Activated B cell treated with CpG ODN at 0.5 μM for 24 hours (primary cell): ENCODE results near the gene STARD3NL. TPM values are rescaled to one million over a fixed set of nuclear protein-coding genes. Genes with fewer than 3 reads are reported as not detected.

Source experiments
- ATAC-seq: fragments of 200-7000 bp; cut with Tn5 transposase; one replicate; pipeline ENCODE4 v1.10.0; 2021; ENCODE audit warnings: low read depth, mild to moderate bottlenecking, moderate library complexity
- CTCF ChIA-PET: fragments of 350-600 bp; sonication (Branson Sonifier 250); formaldehyde crosslinking; loops from one replicate; lab custom pipeline; 2021; ENCODE audit warnings: antibody characterized with exemption; lab: Charles Lee
- POLR2A ChIA-PET: fragments of 350-600 bp; sonication (Branson Sonifier 250); formaldehyde crosslinking; loops from one replicate; lab custom pipeline; 2021; ENCODE audit warnings: antibody characterized with exemption; lab: Charles Lee
- DNase-seq: peaks from one replicate; pipeline ENCODE4 v3.0.0; 2022
- H3K27ac Mint-ChIP-seq: one replicate; pipeline ENCODE4 v1.8.0; 2020; ENCODE audit warnings: mixed read lengths
- H3K27me3 Mint-ChIP-seq: one replicate; pipeline ENCODE4 v1.8.0; 2021; ENCODE audit warnings: mixed read lengths
- H3K36me3 Mint-ChIP-seq: one replicate; pipeline ENCODE4 v1.8.0; 2021; ENCODE audit warnings: low read depth, mixed read lengths
- H3K4me1 Mint-ChIP-seq: one replicate; pipeline ENCODE4 v1.8.0; 2021; ENCODE audit warnings: mixed read lengths
- H3K4me3 Mint-ChIP-seq: one replicate; pipeline ENCODE4 v1.8.0; 2020; ENCODE audit warnings: mild to moderate bottlenecking, mixed read lengths
- H3K9me3 Mint-ChIP-seq: one replicate; pipeline ENCODE4 v1.8.0; 2020; ENCODE audit warnings: mixed read lengths
- intact Hi-C: fragments of 100-400 bp; cut with micrococcal nuclease; formaldehyde crosslinking; loops from one replicate; pipeline ENCODE4 v1.15.1; 2024
- total RNA-seq: library from RNA; stranded (reverse); gene quantifications from 2 replicates; pipeline ENCODE4 v1.2.3, GENCODE V29; 2022
- TF ChIP-seq, protein P1 (sequence below): fragments of 200-600 bp; IDR thresholded peaks from one replicate; pipeline ENCODE4 v1.8.0; 2022; ENCODE audit warnings: antibody characterized with exemption, mild to moderate bottlenecking

The STARD3NL gene
- total RNA-seq, 1 donor from 2014 or later: 16.2 TPM

- Mint-ChIP-seq H3K27ac (no peak overlapping the region), H3K9me3 (no peaks in the 10 kb centered on the region), H3K36me3 (peaks cover 49% of the 10 kb centered on the region), H3K4me3 (no peak overlapping the region), H3K27me3 (no peaks in the 10 kb centered on the region), H3K4me1 (no peaks in the 10 kb centered on the region)
- ChIA-PET CTCF (no interaction called here), POLR2A (no interaction called here)
- intact Hi-C loops: no loop called here
- ATAC-seq: no peak
- DNase-seq: no peak
- TF ChIP-seq, protein P1, sequence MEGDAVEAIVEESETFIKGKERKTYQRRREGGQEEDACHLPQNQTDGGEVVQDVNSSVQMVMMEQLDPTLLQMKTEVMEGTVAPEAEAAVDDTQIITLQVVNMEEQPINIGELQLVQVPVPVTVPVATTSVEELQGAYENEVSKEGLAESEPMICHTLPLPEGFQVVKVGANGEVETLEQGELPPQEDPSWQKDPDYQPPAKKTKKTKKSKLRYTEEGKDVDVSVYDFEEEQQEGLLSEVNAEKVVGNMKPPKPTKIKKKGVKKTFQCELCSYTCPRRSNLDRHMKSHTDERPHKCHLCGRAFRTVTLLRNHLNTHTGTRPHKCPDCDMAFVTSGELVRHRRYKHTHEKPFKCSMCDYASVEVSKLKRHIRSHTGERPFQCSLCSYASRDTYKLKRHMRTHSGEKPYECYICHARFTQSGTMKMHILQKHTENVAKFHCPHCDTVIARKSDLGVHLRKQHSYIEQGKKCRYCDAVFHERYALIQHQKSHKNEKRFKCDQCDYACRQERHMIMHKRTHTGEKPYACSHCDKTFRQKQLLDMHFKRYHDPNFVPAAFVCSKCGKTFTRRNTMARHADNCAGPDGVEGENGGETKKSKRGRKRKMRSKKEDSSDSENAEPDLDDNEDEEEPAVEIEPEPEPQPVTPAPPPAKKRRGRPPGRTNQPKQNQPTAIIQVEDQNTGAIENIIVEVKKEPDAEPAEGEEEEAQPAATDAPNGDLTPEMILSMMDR: no peak
These were observed 29.8 kb downstream of the STARD3NL start for GRCh38 chr7:38207843-38208242.

DNA sequence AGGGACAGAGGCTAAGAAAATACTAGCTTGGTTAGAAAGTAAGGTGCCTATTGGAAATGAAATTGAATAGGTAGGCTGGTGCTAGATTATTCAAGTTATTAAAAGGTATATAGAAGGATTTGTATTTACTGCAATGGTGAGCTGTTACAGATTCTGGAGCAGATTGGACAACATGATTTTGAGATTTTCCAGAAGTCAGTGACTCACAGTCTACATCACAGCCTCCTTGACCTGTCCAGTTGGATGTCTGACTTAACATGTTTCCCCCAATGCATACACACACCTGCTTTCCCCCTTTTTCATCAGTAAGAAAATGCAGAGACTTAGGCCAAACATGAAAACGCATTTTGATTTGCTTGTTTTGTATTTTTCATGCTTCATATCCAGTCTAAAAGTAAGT, 33.4 kb downstream of the STARD3NL start:
- intact Hi-C loops: loop anchor here (10.0 kb wide), 1 partner anchor 123 kb away; no protein-coding TSS in a partner anchor
- Mint-ChIP-seq H3K27me3 (no peaks in the 10 kb centered on the region), H3K36me3 (peaks cover 51% of the 10 kb centered on the region), H3K4me1 (peaks cover 7% of the 10 kb centered on the region), H3K27ac (no peak overlapping the region), H3K9me3 (no peaks in the 10 kb centered on the region), H3K4me3 (no peak overlapping the region)
- ChIA-PET CTCF (interaction anchor here (0.7 to 1.3 kb wide), 2 partner anchors 11 to 159 kb away, joined by 3 to 4 read pairs; no protein-coding TSS in a partner anchor), POLR2A (no interaction called here)
- DNase-seq (no peak), ATAC-seq (no peak)
- TF ChIP-seq, protein P1: no peak

- Mint-ChIP-seq H3K27ac (no peak overlapping the region), H3K36me3 (peaks cover 52% of the 10 kb centered on the region)
These were observed 33.9 kb downstream of the STARD3NL start for GRCh38 chr7:38211940-38212339.

GRCh38 chr7:38215115-38215514, 37.1 kb downstream of the STARD3NL start:
- H3K36me3 Mint-ChIP-seq: peaks cover 59% of the 10 kb centered on the region
- intact Hi-C loops: loop anchor here (1.0 to 10.0 kb wide), 3 partner anchors 36 to 159 kb away; partner anchors contain the start of gene STARD3NL
- no peak overlapping the region for H3K27ac Mint-ChIP-seq
- ATAC-seq (no peak), DNase-seq (no peak)
- POLR2A ChIA-PET: no interaction called here
- TF ChIP-seq, protein P1: no peak
- CTCF ChIA-PET: interaction anchor here (0.8 to 10.2 kb wide), 25 partner anchors 8 to 160 kb away, joined by 3 to 153 read pairs (median 5); partner anchors contain the start of gene STARD3NL
- no peaks in the 10 kb centered on the region for H3K27me3 Mint-ChIP-seq
- H3K4me1 Mint-ChIP-seq: peaks cover 7% of the 10 kb centered on the region
- H3K9me3 Mint-ChIP-seq: no peaks in the 10 kb centered on the region
- no peak overlapping the region for H3K4me3 Mint-ChIP-seq

More at GRCh38 chr7:38211940-38212339, 33.9 kb downstream of the STARD3NL start:
- POLR2A ChIA-PET: no interaction called here
- Mint-ChIP-seq H3K4me3 (no peak overlapping the region), H3K9me3 (no peaks in the 10 kb centered on the region), H3K27me3 (no peaks in the 10 kb centered on the region), H3K4me1 (peaks cover 7% of the 10 kb centered on the region)
- TF ChIP-seq, protein P1: no peak
- ATAC-seq (no peak), DNase-seq (no peak)
- intact Hi-C loops: loop anchor here (10.0 kb wide), 1 partner anchor 123 kb away; no protein-coding TSS in a partner anchor
- CTCF ChIA-PET: interaction anchor here (0.7 to 1.3 kb wide), 2 partner anchors 11 to 158 kb away, joined by 3 to 4 read pairs; no protein-coding TSS in a partner anchor

GRCh38 chr7:38215735-38216670, 38.0 kb downstream of the STARD3NL start:
- H3K4me3 Mint-ChIP-seq: no peak overlapping the region
- peak; percentile 40 for DNase-seq
- no peaks in the 10 kb centered on the region for H3K9me3 Mint-ChIP-seq
- TF ChIP-seq, protein P1: peak; percentile 75
- H3K27me3 Mint-ChIP-seq: no peaks in the 10 kb centered on the region
- peak; percentile 97 for ATAC-seq
- POLR2A ChIA-PET: no interaction called here
- intact Hi-C loops: loop anchor here (1.0 to 10.0 kb wide), 3 partner anchors 37 to 158 kb away; partner anchors contain the start of gene STARD3NL
- H3K27ac Mint-ChIP-seq: no peak overlapping the region
- H3K4me1 Mint-ChIP-seq: peaks cover 7% of the 10 kb centered on the region
- CTCF ChIA-PET: interaction anchor here (0.6 to 10.2 kb wide), 29 partner anchors 9 to 159 kb away, joined by 3 to 153 read pairs (median 5); partner anchors contain the start of gene STARD3NL
- peaks cover 60% of the 10 kb centered on the region for H3K36me3 Mint-ChIP-seq
